PFSK-1 (cell line): ENCODE data around the gene SERINC3.

ENCODE experiments used
- FOXP2 ChIP-seq: optimal IDR thresholded peaks from 2 replicates; pipeline ENCODE3; 2011; ENCODE audit warnings: borderline replicate concordance, control low read depth, inconsistent platforms; ENCODE audit not compliant: insufficient read depth; ENCODE audit errors: extremely low read length, extremely low read depth
- POLR2AphosphoS5 ChIP-seq: IDR thresholded peaks from 2 replicates; pipeline ENCODE4 v1.6.1; 2012; ENCODE audit warnings: low read depth, mild to moderate bottlenecking, control low read depth, low read length, moderate library complexity
- REST ChIP-seq, 2 experiments: IDR thresholded peaks; 2 replicates each; pipeline versions ENCODE4 v1.6.1 to v1.8.0; 2011 to 2012; ENCODE audit warnings: low read depth in 2 of 2, low read length in 2 of 2, control low read depth in 1 of 2, inconsistent platforms in 1 of 2, mild to moderate bottlenecking in 1 of 2, moderate library complexity in 1 of 2; ENCODE audit not compliant: insufficient read depth in 1 of 2
- SIN3A ChIP-seq: IDR thresholded peaks from 2 replicates; pipeline ENCODE4 v1.6.1; 2012; ENCODE audit warnings: mild to moderate bottlenecking, low read length, moderate library complexity, borderline replicate concordance; ENCODE audit not compliant: insufficient read depth
- TAF1 ChIP-seq: IDR thresholded peaks from 2 replicates; pipeline ENCODE4 v1.6.1; 2012; ENCODE audit warnings: low read length, control low read depth, borderline replicate concordance; ENCODE audit not compliant: insufficient read depth

GRCh38 chr20:44480097-44480496 lies 41.8 kb downstream of the SERINC3 start:
- TF ChIP-seq POLR2AphosphoS5: no peak
- TF ChIP-seq TAF1: no peak
- no peak for TF ChIP-seq SIN3A
- TF ChIP-seq REST (IDR thresholded peaks at IDR 0.05; ENCODE audit: insufficient read depth in 1 of 2, low read depth in 2 of 2, low read length in 2 of 2): no peak
- no peak for TF ChIP-seq FOXP2
